Endothelial cell of umbilical vein (primary cell): ENCODE measurements around the gene DMPK.

Source experiments
- FOS ChIP-seq: IDR thresholded peaks from 2 replicates; pipeline ENCODE4 v1.6.1; 2011; ENCODE audit warnings: mild to moderate bottlenecking, low read length, moderate library complexity, borderline replicate concordance; ENCODE audit not compliant: insufficient read depth
- POLR2A ChIP-seq: IDR thresholded peaks from 2 replicates; pipeline ENCODE4 v1.6.1; 2012; ENCODE audit warnings: low read depth, mild to moderate bottlenecking, control low read depth, low read length

DNA sequence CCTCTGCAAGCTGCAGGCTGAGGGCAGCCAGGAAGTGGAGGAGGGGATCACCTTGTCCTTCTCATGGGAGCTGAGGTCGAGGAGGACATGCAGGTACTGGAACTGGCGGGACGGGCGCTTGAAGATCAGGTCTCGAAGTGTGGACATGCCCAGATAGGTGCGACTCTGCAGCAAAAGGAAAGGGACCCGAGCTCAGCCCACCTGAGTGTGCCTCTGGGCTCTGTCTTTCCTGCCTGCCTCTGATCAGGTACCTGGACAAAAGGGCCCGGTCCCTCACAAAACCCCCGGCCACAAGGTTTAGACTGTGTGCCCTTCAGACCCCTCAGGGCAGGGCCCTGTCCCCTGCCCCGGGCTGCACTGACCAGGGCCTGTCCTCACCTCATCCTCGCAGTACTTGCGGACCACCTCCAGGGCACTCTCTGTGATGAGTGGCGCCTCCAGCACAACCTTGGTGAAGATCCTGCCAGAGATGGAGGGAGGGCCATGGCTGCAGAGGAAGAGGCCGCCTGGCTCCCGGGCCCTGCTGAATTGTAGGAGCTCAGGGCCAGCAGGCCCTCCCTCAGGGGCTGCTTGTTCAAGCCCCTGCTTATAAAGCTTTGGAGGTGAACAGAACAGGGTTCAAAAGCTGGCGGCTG is 45.3 kb upstream of the DMPK start:
- TF ChIP-seq FOS (no peak), POLR2A (no peak)
